GM19023 (cell line): Measurements from ENCODE around the gene RPP30.
"Not testable (repeated sequence)": the region's sequence is repeated elsewhere in the genome, so short reads cannot be mapped to it uniquely, and the experiment has no call there.

ENCODE experiments used
- ATAC-seq: cut with Tn5 transposase; IDR thresholded peaks from one replicate; pipeline ENCODE4 v1.9.1; 2021; ENCODE audit warnings: mild to moderate bottlenecking, moderate library complexity; ENCODE audit not compliant: unreplicated experiment

The RPP30 gene

GRCh38 chr10:90939116-90939515 is 67.3 kb downstream of the RPP30 start:
- ATAC-seq: no peak

- ATAC-seq: no peak
These were observed 67.9 kb downstream of the RPP30 start for GRCh38 chr10:90939648-90940047.

GRCh38 chr10:90942980-90943379 is 71.2 kb downstream of the RPP30 start:
- ATAC-seq: not testable (repeated sequence)

- ATAC-seq: no peak
These were observed 73.0 kb downstream of the RPP30 start for GRCh38 chr10:90944749-90945148.

GRCh38 chr10:90945491-90946070 is 73.8 kb downstream of the RPP30 start:
- no peak for ATAC-seq

- no peak for ATAC-seq
These were observed 75.5 kb downstream of the RPP30 start for GRCh38 chr10:90947030-90947960.
